ENCODE results near the gene SLC4A11.
"Not testable (repeated sequence)": the region's sequence is repeated elsewhere in the genome, so short reads cannot be mapped to it uniquely, and the experiment has no call there.

Gene SLC4A11

DNA sequence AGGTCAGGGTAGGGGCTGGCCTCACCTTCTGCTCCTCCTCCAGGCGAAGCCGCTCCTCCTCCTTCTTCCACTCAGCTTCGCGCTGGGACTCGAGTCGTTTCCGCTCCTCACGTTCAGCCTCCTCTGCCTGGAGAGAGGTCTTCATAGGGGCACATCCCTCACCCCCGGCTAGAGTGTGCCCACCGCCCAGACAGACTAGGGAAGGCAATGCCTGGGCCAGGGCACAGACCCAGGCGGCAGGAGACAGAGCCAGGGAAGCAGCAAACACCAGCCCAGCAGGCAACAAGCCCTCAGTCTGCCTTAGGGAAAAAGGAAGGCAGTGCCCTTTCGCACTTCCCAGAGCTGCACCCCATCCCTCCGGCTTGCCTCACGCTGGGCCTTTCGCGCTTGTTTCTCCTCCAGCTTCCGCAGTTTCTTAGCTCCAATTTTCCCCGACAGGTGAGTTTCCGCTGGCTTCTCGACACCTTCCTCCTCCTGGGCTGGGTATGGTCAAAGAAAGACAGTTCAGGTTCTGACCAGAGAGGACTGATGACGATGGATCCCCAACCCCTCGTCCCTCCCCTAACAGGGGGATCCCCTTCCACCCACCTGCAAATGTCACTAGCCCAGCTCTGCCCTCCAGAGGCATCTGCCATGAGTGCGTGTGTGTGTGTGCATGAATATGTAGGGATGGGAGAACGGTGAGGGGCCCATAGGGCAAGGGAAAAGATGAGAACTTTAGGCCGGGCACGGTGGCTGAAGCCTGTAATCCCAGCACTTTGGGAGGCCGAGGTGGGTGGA is 38.8 kb downstream of the SLC4A11 start:
- no peak for DNase-seq

DNA sequence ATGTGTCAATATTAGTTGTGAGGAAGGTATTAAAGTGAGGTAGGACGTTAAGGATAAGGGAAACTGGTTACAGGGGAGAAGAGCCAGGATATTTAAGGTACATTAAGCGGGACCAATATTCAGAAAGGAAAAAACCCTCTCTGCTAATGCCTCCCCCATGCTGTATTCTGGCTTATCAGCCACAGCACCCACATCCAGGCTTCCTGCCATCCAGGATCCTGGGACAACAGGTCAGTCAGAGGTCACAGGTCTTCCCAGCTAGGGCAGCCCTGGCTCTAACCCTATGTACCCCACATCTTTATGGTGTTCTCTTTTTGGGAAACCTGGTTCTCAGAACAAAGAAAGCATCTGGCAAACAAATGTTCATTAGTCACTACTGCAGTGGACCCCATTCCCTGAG is 39.8 kb downstream of the SLC4A11 start:
- no peak for DNase-seq

DNA sequence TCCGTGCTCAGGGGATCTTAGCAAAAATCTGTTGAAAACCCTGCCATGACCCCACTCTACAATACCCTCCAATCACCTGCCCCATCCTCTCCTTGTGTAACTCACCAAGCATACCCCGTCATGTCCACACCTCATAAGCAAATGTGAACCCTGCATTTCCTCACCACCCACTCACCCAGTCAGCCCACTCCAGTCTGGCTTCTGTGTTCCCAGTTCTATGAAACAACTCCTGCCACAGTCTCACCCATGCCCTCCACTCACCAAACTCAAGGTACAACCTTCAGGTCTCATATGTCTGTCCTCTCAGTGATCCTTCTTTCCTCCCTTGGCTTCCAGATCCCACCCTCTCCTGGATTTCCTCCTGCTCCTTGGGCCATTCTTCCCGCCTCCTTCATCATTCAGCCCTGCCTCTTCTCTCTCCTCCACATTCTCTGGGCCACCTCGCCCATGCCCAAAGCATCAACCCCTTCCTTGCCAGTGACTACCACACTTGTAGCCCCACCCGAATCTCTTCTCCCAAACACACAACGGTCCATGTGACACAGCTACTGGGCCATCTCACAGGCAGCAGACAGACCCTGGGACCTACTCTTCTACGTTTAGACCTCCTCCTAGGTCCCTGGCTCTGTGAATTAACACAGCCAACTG is 43.3 kb downstream of the SLC4A11 start:
- no peak for DNase-seq

DNA sequence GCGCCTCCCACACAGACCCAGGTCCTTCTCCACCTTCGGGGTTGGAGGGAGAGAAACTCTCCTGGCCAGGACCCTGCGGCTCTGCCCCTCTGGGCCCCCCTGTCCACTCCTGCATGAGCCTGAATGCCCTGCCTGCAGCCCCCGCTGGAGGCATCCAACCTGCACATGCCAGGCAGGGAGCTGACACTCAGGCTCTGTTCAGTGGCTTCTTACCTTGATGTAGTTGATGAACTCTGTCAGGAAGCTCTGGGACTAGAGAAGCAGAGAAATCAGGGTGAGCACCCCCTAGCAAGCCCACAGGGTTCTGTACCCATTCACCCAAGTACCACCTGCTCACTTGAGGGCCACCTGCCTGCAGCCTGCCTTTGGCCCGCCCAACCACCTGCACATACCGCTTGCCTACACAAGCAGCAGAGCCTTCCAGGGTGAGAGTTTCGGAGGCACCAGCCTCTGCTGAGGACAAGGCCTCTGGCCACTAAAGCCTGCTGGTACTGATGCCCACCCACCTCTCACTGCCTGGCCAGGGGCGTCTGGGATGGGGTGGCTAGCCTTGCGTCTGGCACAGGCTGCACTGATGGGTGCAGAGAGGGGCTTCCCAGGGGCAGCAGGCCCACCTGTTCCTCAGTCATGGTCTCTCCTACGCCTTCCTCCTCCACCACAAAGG is 44.2 kb downstream of the SLC4A11 start:
- DNase-seq = no peak

DNA sequence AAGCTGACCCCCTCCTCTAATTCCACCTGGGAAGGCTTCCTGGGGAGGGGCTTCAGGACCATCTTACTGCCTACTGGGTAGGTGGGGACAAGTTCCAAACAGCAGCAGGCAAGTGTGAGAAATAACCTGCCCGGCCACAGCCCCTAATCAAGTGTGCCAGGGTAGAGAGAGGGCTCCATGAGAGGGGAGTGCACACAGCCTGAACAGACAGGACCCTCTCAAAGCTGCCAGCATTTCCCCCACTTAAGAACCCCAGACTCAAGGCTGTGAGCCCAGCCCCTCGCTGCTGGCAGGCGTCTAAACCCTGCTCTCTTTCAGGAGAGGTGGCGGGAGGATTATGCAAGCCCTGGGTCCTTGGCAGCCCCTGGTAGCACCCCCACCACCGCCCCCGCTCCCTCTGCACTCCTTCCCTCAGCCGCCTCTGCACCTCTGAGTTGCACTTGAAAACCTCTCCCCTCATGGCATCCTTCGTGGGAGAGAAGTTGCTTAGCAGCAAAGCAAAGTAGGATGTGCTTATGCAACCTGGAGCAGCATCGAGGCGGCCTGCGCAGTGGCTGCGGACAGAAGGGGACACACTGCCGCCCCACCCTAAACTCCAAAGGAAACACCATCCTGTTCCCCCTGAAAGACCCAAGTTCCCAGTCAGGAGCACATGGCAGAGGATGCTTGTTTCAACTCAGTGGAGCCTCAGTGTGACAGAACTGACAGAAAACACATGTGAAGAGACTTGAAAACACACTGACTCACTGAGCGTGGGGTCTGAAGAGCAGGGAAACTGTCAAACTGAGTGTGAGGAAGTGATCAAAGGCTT is 45.0 kb downstream of the SLC4A11 start:
- DNase-seq = no peak

DNA sequence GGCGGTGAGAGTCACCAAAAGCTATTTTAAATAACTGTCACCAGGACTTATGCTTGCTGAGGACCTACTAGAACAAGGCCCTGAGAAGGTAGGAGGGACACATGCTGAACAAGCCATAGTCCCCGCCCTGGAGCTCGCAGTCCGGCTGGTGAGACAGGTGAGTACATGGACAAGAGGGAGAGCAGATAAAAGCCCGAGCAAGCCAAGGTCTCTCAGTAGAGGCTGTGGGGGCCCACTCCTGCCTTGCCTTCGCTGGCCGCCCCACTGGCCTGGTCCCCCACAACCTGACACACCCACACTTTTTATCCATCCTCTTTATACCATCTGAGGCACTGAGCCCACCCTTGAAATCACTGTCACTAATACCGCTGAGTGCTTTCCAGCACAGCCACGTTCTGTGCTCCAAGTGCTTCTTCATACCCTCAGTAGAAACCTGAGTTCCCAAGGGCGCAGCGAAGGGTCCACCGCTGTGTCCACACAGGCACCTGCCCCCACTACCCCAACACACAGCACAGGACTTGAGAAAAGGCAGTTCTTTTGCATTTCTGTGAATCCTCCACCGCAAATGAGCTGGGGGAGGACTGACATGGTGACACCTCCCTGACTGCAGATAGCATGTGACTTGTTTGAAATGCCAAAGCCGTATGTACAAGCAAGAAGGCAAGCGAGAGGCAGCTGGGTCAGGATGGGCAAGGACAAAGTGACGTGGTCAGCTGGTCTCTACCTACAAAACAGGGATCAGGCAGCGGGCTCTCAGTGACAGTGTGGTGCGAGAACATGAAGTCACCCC is 46.6 kb downstream of the SLC4A11 start:
- DNase-seq = no peak

DNA sequence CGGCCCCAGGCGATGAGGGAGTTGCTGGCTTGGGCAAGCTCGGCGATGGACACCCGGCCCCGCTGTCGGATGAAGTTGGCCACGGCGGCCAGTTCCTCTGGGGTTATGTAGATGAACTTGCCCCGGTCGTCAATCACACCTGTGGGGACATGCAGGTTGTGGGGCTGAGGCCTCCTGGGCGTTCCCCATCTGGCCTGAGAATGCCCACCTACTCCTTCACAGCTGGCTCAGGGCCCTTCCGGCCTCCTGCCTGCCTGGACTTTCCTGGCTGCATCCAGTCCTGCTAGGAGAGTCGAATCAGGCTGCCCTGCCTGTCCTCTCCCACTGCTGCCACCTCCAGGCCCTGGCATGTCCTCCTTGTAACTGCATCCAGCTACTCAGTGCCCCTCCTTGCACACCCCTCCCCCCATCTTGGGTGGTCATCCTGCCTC is 48.3 kb downstream of the SLC4A11 start:
- DNase-seq = no peak

DNA sequence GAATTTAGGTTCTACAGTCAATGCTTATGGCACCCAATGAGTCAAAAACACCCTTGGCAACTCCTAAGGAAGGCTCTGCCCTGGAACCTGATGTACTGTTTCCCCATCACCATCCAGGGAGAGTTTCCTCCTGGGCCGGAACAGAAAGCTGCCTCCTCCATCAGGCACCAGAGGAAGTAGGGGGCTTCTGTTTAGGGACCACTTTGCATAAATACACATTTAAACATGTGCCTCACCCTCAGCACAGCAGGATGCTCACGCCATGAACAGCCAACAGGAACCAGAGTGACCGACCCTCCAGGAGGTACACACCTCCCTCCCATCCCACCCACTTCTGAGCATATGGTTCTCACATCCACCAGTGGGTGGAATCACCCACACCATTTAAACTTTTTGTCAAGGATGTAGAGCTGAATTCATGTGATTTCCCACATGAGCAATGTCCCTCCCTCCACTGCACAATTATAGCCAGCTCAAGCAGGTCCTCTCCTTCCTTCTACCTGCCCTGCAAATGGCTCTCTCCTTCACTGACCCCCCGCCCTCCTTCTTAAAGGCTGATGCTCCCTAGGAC is 49.3 kb downstream of the SLC4A11 start:
- no peak for DNase-seq

DNA sequence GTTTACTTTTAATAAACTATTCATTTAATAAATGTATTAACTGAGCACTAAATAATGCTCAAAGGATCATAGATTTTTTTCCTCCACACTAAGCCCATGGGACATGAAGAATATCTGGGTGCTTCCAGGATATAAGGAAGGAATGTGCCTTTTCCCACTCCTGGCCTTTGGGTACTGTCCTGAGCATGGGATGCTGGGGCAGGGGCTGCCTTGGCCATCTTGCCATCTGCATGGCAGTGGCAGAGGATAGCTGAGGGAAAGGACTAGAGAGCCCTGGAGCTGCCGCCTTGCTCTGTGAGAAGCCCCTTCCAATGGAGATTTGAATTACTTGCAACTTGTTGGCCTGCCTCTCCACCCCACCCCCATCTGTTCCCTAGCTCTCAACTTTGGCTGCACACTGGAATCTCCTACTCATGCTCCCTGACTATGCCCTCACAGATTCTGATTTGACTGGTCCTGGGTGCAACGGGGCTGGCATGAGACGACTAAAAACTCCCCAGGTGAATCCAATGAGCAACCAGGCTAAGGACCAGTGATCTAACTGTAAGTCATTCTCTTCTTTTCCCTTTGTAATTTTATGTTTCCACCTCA is 50.1 kb downstream of the SLC4A11 start:
- DNase-seq = no peak

DNA sequence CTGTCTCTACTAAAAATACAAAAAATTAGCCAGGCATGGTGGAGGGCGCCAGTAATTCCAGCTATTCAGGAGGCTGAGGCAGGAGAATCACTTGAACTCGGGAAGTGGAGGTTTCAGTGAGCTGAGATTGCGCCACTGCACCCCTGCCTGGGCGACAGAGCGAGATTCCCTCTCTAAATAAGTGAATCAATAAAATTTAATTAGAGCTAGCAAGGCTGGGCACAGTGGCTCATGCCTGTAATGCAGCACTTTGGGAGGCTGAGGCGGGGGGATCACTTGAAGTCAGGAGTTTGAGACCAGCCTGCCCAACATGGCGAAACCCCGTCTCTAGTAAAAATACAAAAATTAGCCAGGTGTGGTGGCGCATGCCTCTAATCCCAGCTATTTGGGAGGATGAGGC is 51.1 kb downstream of the SLC4A11 start:
- not testable (repeated sequence) for DNase-seq

DNA sequence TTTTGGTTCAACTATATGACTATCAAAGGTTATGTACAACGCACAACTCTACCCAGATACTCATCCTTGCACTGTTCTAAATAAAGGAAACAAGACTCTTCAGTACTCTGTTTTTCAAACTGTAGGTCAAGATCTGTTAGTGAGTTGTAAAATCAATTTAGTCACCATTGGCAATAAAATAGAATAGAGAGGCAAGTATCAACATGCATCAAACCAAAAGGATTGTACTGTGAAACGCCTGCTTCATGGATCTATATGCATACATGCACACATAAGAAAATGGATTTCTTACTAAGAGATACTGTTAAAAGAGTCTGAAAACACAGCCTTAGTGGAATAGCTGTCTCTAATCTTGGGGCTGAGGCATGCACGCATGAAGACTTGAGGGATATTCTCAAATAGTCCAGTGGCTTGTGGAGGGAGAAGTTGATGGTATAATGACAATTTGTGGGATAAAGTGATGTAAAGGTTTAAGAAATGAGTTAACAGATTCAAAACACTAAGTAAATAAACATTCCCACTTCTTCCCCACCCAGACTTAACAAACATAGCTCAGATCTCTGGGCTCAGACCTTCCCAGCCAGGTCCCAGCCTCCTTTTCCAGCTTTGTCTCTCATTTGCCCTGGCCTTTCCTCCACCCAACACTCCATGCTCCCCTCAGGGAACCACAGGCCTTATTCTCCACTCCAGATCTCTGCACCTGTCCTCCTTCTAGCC is 54.9 kb downstream of the SLC4A11 start:
- DNase-seq = no peak

DNA sequence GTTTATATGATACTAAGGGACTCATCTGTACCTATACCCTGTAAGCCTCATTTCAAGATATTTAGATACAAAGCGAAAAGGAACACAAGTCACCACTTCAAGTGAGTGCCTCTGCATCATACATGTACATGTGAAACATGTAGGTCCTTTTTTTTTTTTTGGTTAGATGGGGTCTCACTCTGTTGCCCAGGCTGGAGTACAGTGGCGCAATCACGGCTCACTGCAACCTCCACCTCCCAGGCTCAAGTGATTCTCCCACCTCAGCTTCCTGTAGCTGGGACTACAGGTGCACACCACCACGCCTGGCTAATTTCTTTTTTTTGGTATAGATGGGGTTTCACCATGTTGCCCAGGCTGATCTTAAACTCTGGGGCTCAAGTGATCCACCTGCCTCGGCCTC is 56.6 kb downstream of the SLC4A11 start:
- DNase-seq = not testable (repeated sequence)

DNA sequence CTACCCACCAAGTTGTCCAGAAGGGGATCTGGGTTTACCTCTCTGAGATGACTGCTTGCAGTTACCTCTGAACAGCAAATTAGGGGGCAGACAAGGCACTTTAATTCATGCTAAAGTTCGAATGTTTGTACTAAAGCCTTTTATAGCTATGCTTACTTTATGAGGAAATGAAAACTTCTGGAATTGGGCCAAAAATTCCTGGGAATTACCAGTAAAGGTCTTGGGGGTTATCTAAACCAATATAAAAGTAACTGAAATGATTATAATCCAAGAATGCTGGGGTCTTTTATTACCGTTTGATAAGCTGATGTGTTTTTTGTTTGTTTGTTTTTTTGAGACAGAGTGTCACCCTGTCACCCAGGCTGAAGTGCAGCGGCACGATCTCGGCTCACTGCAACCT is 57.7 kb downstream of the SLC4A11 start:
- DNase-seq = no peak

DNA sequence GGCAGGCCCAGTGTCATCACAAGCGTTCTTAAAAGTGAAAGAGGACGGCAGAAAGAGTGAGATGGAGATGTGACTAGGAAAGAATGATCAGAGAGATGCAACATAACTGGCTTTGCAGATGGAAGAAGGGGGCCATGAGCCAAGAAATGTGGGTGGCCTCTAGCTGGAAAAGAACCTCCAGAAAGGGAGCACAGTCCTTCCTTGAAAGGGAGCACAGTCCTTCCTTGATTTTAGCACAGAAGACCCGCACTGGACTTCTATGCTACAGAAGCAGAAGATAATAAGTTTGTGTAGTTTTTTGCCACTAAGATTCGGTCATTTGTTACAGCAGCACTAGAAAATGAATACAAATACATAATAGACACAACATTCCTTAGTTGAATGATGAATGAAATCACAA is 58.7 kb downstream of the SLC4A11 start:
- no peak for DNase-seq

DNA sequence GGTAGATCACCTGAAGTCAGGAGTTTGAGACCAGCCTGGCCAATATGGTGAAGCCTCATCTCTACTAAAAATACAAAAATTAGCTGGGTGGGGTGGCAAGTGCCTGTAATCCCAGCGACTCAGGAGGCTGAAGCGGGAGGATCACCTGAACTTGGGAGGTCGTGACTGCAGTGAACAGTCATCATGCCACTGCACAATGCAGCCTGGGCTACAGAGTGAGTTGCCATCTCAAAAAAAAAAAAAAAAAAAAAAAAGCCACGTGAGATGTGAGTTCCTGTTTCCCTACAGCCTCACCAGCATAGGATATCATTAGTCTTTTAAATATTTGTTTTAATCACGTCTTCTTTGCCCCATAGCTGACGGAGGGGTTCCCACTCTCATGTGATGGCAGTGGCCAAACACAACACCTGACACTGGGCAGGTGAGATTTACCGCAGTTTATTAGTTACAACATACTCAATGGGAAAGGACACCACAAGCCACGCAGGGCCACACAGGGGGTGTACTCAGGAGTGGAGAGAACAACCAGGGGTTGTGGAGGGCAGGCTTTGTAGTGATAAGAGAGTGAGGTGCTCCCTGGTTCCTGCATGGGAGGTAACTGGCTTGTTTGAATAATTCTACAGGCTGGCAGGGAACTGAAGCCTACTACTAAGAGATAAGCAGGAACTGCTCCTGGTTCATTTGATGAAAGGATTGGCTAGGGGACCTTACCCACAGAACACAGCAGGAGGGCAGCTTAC is 61.1 kb downstream of the SLC4A11 start:
- DNase-seq = no peak

All from effector CD8-positive, alpha-beta T cell (primary cell).